Measurements from ENCODE around the gene LDAH. TPM values are rescaled to one million over a fixed set of nuclear protein-coding genes. Genes with fewer than 3 reads are reported as not detected.
A peak's percentile ranks its signal among the peaks of the same experiment; 100 is the strongest.

LDAH gene
- total and polyA plus RNA-seq, 2 donors (not counting 3 experiments of a cell fraction or from before 2014, with no cell fraction given): 12.3 to 24.0 TPM

DNA sequence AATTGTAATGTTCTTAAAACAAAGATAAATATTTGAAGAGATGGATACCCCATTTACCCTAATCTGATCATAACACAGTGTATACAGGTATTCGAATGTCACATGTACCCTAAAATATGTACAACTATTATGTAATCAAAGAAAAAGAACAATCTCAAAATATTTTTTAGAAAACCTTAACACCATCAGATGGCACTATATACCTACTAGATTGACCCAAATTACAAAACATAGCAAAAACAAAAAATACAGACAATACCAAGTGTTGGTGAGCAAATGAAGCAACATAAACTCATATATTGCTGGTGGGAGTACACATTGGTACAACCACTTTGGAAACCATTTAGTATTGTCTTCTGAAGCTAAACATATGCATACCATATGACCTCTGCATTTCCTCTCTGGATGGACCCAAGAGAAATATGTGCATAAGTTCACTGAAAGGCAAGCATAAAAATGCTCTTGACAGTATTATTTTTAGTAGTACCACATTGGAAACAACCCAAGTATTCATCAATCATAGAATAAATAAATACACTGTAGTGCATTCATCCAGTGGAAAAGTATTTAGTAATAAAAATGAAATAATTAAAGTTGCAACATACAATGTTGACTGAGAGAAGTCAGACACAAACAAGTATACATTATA lies 100.2 kb downstream of the LDAH start:
- TF ChIP-seq EZH2 (IDR thresholded peaks at IDR 0.05; ENCODE audit: borderline replicate concordance, low read depth, low read length, severe bottlenecking): no peak
- TF ChIP-seq JUN (IDR thresholded peaks at IDR 0.05; ENCODE audit: borderline replicate concordance, insufficient read depth, insufficient read length, low read depth): no peak
- Histone ChIP-seq H3K27ac (ENCODE audit: insufficient read depth, low read depth, low read length) (no peak overlapping the region), H3K9me1 (replicated peaks; ENCODE audit: control insufficient read depth, extremely low read depth, insufficient read depth, low read length) (no peaks in the 10 kb centered on the region), H3K4me1 (ENCODE audit: control insufficient read depth, extremely low read depth, insufficient read depth, low read length) (peaks cover 5% of the 10 kb centered on the region), H3K9ac (replicated peaks; ENCODE audit: extremely low read depth, insufficient read depth, low read length) (no peak overlapping the region), H2AFZ (ENCODE audit: low read depth, low read length) (no peak overlapping the region), H3K36me3 (ENCODE audit: control insufficient read depth in 2 of 2, extremely low read depth in 1 of 2, insufficient read depth in 2 of 2, low read length in 2 of 2) (no peaks in the 10 kb centered on the region), H3K27me3 (ENCODE audit: control insufficient read depth in 2 of 2, insufficient read depth in 2 of 2, low read length in 2 of 2) (no peaks in the 10 kb centered on the region), H4K20me1 (replicated peaks; ENCODE audit: control insufficient read depth, extremely low read depth, insufficient read depth, low read length) (no peaks in the 10 kb centered on the region), H3K4me3 (replicated peaks in 1 of 3; ENCODE audit: insufficient read depth in 1 of 3, low read depth in 1 of 3, low read length in 3 of 3) (no peak overlapping the region), H3K4me2 (ENCODE audit: insufficient read depth, low read length) (no peak overlapping the region), H3K79me2 (ENCODE audit: control insufficient read depth, insufficient read depth, low read length) (no peaks in the 10 kb centered on the region), H3K9me3 (replicated peaks; ENCODE audit: control insufficient read depth, insufficient read depth, low read length) (no peaks in the 10 kb centered on the region)
- DNase-seq (ENCODE audit: low read depth, low spot score): peak; percentile 34
- ChIA-PET POLR2A (no interaction called here), CTCF (interaction anchor here (0.9 kb wide), 1 partner anchor 61 kb away, joined by 3 read pairs; no protein-coding TSS in a partner anchor)
- intact Hi-C loops (cut with micrococcal nuclease): loop anchor here (2.0 kb wide), 1 partner anchor 240 kb away; no protein-coding TSS in a partner anchor
- no TSS peak for BruUV-seq (replicated peaks)
- dilution Hi-C loops (cut with MboI; ENCODE audit: extremely low pct_ligation_motif_present, low sequenced_read_pairs): no loop called here
- FAIRE-seq: no peak

DNA sequence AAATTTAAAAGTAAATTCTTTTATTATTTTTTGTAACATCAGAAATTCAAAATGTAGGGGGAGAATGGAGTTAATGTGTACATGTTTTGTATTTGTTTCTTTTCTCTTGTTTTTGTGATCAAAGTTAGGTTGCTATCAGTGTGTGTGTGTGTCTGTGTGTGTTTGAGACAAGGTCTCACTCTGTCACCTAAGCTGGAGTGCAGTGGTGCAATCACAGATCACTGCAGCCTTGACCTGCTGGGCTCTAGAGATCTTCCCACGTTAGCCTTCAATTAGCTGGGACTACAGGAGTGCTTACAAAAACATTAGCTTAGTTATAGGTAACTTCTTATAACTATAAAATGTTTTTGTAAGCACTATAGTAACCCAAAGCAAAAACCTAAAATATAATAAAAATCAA lies 105.3 kb downstream of the LDAH start:
- no peak for FAIRE-seq
- H3K27me3 ChIP-seq (ENCODE audit: control insufficient read depth in 2 of 2, insufficient read depth in 2 of 2, low read length in 2 of 2): no peaks in the 10 kb centered on the region

More for the DNA sequence above, 105.3 kb downstream of the LDAH start:
- no peak overlapping the region for H3K9ac ChIP-seq (replicated peaks; ENCODE audit: extremely low read depth, insufficient read depth, low read length)
- no peaks in the 10 kb centered on the region for H3K36me3 ChIP-seq (ENCODE audit: control insufficient read depth in 2 of 2, extremely low read depth in 1 of 2, insufficient read depth in 2 of 2, low read length in 2 of 2)
- H2AFZ ChIP-seq (ENCODE audit: low read depth, low read length): no peak overlapping the region
- no TSS peak for BruUV-seq (replicated peaks)
- H3K79me2 ChIP-seq (ENCODE audit: control insufficient read depth, insufficient read depth, low read length): no peaks in the 10 kb centered on the region
- dilution Hi-C loops (cut with MboI; ENCODE audit: extremely low pct_ligation_motif_present, low sequenced_read_pairs) (no loop called here), intact Hi-C loops (cut with micrococcal nuclease) (no loop called here)
- H3K27ac ChIP-seq (ENCODE audit: insufficient read depth, low read depth, low read length): no peak overlapping the region
- no peak overlapping the region for H3K4me3 ChIP-seq (replicated peaks in 1 of 3; ENCODE audit: insufficient read depth in 1 of 3, low read depth in 1 of 3, low read length in 3 of 3)
- CTCF ChIA-PET: no interaction called here
- H4K20me1 ChIP-seq (replicated peaks; ENCODE audit: control insufficient read depth, extremely low read depth, insufficient read depth, low read length): no peaks in the 10 kb centered on the region
- H3K4me1 ChIP-seq (ENCODE audit: control insufficient read depth, extremely low read depth, insufficient read depth, low read length): no peaks in the 10 kb centered on the region
- no peak overlapping the region for H3K4me2 ChIP-seq (ENCODE audit: insufficient read depth, low read length)
- TF ChIP-seq, protein P1, sequence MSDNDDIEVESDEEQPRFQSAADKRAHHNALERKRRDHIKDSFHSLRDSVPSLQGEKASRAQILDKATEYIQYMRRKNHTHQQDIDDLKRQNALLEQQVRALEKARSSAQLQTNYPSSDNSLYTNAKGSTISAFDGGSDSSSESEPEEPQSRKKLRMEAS (IDR thresholded peaks at IDR 0.05; ENCODE audit: insufficient read depth, insufficient read length): no peak
- TF ChIP-seq FOS (IDR thresholded peaks at IDR 0.05; ENCODE audit: borderline replicate concordance, insufficient read depth, low read length) (no peak), JUN (IDR thresholded peaks at IDR 0.05; ENCODE audit: borderline replicate concordance, insufficient read depth, insufficient read length, low read depth) (no peak), GATA2 (IDR thresholded peaks at IDR 0.05; ENCODE audit: insufficient read depth, insufficient read length, low read depth, low read length) (no peak), POLR2AphosphoS5 (IDR thresholded peaks at IDR 0.05; ENCODE audit: insufficient read depth, low read depth, low read length) (no peak), POLR2A (IDR thresholded peaks at IDR 0.05; ENCODE audit: low read depth, low read length) (no peak), EZH2 (IDR thresholded peaks at IDR 0.05; ENCODE audit: borderline replicate concordance, low read depth, low read length, severe bottlenecking) (no peak), MYC (IDR thresholded peaks at IDR 0.05; ENCODE audit: low read depth, low read length) (no peak)
- TF ChIP-seq, protein P2, sequence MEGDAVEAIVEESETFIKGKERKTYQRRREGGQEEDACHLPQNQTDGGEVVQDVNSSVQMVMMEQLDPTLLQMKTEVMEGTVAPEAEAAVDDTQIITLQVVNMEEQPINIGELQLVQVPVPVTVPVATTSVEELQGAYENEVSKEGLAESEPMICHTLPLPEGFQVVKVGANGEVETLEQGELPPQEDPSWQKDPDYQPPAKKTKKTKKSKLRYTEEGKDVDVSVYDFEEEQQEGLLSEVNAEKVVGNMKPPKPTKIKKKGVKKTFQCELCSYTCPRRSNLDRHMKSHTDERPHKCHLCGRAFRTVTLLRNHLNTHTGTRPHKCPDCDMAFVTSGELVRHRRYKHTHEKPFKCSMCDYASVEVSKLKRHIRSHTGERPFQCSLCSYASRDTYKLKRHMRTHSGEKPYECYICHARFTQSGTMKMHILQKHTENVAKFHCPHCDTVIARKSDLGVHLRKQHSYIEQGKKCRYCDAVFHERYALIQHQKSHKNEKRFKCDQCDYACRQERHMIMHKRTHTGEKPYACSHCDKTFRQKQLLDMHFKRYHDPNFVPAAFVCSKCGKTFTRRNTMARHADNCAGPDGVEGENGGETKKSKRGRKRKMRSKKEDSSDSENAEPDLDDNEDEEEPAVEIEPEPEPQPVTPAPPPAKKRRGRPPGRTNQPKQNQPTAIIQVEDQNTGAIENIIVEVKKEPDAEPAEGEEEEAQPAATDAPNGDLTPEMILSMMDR (IDR thresholded peaks at IDR 0.05; ENCODE audit: extremely low read depth in 1 of 2, insufficient read depth in 1 of 2, low read depth in 1 of 2, low read length in 2 of 2): no peak
- DNase-seq (ENCODE audit: low read depth, low spot score): no peak
- no peaks in the 10 kb centered on the region for H3K9me3 ChIP-seq (replicated peaks; ENCODE audit: control insufficient read depth, insufficient read depth, low read length)
- H3K9me1 ChIP-seq (replicated peaks; ENCODE audit: control insufficient read depth, extremely low read depth, insufficient read depth, low read length): no peaks in the 10 kb centered on the region
- POLR2A ChIA-PET: no interaction called here

Data from endothelial cell of umbilical vein (primary cell).